GM19240 (cell line): ENCODE measurements around the gene PPM1E.
"Not testable (repeated sequence)": the region's sequence is repeated elsewhere in the genome, so short reads cannot be mapped to it uniquely, and the experiment has no call there.

Experiments
- DNase-seq: peaks from one replicate; pipeline ENCODE4 v3.0.0; 2011; ENCODE audit warnings: low spot score; ENCODE audit not compliant: insufficient read length

The PPM1E gene

GRCh38 chr17:58778482-58778881, 22.8 kb downstream of the PPM1E start:
- not testable (repeated sequence) for DNase-seq

DNA sequence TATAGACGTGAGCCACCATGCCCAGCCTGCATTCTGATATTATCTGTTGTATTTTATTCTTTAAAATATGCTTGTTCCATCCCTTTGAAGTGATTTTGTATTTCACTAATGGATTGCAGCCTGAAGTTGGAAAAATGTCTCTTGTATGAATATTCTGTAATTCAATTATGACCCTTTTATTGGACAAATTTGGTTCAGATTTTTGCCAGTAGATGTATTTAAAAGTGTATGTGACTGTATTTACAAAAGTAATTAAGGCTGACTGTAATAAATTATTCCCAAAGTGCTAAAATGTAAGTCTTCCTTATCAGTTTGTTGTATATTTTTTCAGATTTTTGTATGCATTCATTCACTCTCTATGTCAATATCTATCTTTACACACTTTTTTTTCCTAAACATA, 23.8 kb downstream of the PPM1E start:
- DNase-seq, result no peak

GRCh38 chr17:58783380-58783779, 27.7 kb downstream of the PPM1E start:
- no peak for DNase-seq

GRCh38 chr17:58785097-58785496, 29.4 kb downstream of the PPM1E start:
- no peak for DNase-seq

DNA sequence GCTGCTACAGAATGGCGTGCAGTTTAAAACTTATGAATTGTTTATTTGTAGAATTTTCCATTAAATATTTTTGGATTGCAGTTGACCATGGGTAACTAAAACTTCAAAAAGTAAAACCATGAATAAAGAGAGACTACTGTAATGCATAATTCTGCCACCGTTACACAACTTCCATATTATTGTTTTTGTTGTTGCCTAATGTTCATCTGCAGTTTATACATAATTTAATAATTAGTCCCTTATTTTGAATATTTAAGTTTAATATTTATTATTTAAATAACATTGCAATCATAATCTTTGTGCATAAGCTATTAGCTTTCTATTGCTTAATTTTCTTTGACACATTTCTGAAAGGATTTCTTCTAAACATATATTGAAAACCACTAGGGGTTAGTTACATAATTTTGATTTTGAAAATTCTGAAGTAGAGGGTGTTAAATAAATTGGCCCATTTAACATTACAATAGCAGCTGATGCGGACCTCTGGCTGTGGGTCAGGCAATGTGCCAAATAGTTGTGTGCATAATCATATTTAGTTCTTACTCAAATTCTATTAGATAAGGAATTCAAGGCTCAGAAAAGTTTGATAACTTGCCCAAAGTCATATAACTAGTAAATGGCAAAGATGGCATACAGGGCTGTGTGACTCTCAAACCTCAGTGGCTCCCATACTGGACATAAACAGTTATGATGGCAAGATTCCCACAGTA, 31.1 kb downstream of the PPM1E start:
- DNase-seq, result no peak

- DNase-seq, result no peak
Observed at GRCh38 chr17:58788199-58788598, 32.5 kb downstream of the PPM1E start.

DNA sequence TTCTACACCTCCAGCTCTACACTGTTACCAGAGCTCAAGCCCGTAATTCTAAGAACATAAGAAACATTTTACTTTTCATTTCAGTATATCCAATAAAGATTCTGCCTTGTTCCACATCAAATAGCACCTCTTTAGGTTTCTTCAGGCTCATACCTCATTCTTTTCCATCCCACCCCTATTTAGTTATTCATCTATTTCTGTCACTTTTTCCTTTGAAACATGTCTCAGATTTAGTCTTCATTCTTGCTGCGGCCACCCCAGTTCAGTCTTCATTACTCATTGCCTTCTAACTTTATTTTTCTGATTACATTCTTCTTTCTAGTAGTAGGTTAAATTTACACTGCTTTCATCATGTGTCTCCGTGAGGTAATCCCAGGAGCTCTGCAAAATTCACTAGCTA, 33.5 kb downstream of the PPM1E start:
- DNase-seq, result no peak

GRCh38 chr17:58789831-58790230, 34.2 kb downstream of the PPM1E start:
- no peak for DNase-seq

DNA sequence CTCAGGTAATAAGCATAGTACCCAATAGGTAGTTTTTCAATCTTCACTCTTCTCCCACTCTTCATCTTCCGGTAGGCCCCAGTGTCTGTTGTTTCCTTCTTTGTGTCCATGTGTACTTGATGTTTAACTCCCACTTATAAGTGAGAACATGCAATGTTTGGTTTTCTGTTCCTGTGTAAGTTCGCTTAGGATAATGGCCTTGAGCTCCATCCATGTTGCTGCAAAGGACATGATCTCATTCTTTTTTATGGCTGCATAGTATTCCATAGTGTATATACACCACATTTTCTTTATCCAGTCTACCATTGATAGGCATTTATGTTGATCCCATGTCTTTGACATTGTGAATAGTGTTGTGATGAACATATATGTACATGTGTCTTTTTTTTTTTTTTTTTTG, 38.9 kb downstream of the PPM1E start:
- DNase-seq, result not testable (repeated sequence)

DNA sequence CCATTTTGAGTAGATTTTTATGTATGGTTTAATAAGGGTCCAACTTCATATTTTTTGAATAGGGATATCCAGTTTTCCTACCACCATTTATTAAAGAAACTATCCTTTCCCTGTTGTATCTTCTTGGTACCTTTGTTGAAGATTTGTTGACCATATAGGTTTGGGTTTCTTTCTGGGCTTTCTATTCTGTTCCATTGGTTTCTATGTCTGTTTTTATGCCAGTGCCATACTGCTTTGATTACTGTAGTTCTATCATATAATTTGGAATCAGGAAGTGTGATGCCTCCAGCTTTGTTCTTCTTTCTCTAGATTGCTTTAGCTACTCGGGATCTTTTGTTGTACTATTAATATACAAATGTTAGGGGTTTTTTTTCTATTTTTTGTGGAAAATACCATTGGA, 46.5 kb downstream of the PPM1E start:
- no peak for DNase-seq

- no peak for DNase-seq
Observed at GRCh38 chr17:58806046-58806445, 50.4 kb downstream of the PPM1E start.

DNA sequence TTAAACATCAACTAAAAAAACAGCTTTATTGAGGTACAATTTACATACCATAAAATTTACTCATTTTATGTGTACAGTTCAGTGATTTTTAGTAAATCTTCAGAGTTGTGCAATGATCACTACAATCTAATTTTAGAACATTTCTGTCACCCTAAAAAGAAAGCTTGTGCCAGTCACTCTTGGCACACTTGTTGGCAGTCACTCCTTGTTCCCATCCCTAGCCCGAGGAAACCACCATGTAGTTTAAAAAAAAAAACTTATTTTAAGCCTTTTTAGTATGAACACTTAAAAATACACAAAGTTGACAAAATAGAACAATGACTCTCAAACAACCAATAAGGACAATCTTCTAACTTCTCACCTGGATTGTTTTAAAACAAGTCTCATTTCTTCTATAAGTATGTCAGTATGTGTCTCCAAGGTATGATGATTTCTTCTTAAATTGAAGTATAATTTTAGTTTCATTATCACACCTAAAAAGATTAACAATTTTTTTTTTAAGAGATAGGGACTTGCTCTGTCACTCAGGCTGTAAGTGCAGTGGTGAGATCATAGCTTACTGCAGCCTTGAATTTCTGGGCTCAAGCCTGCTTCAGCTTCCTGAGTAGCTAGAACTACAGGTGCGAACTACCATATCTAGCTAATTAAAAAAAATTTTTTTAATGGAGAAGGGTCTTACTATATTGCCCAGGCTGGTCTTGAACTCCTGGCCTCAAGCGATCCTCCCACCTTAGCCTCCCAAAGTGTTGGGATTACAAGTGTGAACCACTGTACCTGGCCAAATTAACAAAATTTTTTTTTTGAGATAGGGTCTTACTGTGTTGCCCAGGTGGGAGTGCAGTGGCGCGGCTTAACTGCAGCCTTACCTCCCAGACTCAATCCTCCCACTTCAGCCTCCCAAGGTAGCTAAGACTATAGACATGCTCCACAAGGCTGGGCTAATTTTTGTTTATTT, 53.2 kb downstream of the PPM1E start:
- DNase-seq, result no peak

- DNase-seq, result no peak
Observed at GRCh38 chr17:58809564-58809936, 53.9 kb downstream of the PPM1E start.

DNA sequence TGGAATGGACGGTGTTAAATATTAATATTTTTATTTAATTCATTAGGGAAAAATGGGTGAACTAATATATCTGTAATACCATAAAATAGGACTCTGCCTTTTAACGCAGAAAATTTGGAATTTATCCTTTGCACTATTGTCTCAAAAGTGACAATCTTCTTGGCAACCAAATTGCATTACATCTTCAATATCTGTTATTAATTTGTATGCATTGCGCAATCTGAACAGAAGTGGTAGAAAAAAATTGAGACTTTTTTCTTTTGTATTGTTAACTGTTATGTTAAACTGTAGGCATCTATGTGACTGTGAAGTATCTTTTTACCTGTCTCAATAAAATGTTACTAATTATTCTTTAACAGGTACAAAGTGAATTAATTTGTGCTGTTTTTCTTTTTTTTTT, 55.6 kb downstream of the PPM1E start:
- DNase-seq, result no peak

DNA sequence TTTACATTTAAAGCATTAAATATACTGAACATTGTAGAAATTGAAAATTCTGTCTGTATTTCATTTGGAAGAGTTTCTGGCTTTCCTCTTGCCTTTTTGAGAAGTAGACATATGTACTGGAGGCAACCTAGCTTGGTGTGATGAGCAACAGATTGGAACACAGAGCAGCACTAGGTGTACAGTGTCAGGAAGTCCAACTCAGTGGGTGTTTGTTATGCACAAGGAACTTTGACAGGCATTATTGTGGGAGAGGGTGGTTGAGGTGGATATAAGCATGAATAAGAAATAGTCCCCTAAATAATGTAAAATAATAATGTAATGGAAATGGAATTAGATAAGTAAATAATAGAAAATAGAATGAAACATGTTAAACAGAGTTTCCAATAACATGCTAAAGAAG, 58.1 kb downstream of the PPM1E start:
- DNase-seq, result no peak

- no peak for DNase-seq
Observed at GRCh38 chr17:58818654-58819053, 63.0 kb downstream of the PPM1E start.

DNA sequence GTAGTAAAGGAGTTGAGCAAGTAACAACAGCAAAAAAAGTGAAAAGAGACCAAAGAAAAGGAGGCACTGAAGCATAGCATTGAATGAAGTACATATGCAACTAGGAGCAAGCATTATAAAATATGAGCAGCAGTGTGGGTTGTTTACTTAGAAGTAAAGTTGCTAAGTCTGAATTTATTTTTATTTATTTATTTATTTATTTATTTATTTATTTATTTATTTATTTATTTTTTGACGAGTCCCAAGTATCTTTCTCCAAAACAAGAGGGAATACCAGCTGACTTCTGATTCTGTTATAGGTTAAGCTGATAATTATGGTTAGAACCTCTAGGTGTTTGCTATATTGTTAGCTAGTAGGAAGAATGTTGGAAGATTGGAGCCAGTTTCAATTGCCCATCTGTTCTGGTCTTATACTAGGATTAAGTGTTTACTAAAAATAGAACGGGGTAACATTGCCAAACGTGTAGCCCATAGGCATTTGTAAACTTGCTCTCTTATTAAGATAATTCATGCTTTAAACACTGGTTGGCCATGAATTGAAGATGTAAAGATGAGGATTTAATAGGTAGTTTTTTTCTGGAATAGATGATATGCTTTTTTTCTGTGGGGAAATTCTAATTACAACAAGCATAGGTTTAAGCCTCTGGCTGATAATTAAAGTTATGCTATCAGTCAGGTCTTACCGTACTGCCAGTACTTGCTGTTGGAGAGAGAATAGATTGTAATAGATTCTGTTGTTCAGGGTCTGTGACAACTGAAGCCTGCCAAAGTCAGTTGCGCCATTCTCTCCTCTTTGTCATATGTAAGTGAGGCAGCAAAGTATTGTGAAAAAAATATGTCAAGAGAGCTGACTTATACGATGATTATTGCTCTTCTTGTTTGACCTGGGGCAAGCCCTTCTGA, 66.7 kb downstream of the PPM1E start:
- no peak for DNase-seq

DNA sequence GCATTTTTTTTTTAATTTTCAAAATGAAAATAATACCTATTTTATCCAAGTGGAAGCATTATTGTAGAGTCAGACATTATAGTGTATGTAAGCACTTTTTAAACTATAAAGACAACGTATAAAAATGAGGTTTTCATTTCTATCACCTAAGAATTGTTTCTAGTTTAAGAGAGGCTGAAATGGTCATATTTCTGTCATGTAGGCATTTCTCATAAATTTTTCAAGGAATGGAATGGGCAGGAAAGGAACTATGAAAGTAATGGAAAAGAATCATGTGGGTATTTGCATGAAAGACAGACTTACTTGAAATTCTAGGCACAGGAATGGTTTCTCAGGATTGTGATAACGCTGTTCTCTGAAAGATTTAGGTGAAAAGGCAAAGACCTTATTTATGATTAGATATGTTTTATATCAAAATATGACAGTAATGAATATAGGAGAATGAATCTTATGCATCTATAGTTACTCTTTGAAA, 67.4 kb downstream of the PPM1E start:
- DNase-seq, result no peak

GRCh38 chr17:58829172-58829637, 73.6 kb downstream of the PPM1E start:
- DNase-seq, result no peak

- DNase-seq, result no peak
Observed at GRCh38 chr17:58831780-58832179, 76.1 kb downstream of the PPM1E start.

DNA sequence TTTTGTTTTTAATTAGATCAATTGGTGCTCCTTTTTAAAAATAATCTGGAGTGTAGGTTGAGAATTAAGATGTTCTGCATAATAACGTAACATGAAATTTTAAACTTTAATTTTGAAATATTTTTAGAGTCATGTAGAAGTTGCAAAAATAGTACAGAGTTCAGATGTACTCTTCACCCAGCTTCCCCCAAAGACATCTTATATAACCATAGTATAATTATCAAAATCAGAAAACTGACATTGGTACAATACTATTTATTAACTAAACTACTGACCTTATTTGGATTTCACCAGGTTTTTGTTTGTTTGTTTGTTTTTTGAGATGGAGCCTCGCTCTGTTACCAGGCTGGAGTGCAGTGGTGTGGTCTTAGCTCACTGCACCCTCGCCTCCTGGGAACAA, 76.9 kb downstream of the PPM1E start:
- no peak for DNase-seq
